ENCODE measurements around the gene RLF. TPM values are rescaled to one million over a fixed set of nuclear protein-coding genes. Genes with fewer than 3 reads are reported as not detected.

The RLF gene
- total RNA-seq, 1 donor from 2014 or later = 14.0 TPM

DNA sequence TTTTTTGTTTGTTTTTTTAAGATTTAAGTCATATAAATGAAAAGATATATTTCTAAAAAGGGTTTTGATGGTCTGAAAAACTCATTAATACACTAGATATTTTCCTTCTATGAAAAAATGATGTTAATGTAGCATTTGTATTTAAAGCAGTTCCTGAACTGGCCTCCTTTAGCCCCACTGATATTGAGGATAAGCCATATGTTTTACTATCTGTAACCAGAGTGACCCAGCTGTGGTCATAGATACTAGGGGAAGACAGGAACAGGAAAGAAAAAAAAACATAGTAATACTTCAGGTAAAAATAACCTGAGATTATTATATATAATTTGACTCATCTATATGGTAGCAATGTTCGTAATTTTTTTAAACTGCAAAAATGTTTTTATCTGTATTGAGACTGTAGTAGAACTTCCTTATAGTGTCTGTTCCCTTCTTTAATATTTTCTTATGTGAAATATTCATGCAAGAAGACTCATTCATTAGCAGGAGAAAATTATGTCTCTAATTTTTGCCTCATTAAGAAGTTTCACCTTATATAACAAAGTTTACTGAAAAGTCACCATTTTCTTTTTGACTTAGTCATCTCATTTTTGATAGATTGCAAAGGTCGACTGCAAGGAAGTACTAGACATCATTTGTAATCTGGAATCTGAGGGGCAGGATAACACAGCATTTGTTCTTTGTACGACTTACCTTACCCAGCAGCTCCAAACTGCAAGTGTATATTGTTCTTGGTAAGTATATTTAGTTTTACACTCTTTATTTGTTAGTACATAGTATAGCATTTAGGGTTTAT is 61.0 kb downstream of the RLF start:
- H3K27me3 Mint-ChIP-seq (ENCODE audit: unreplicated experiment) = no peaks in the 10 kb centered on the region
- H3K9me3 Mint-ChIP-seq (ENCODE audit: unreplicated experiment) = no peaks in the 10 kb centered on the region
- no peak for DNase-seq (ENCODE audit: extremely low spot score, unreplicated experiment)
- peaks cover 7% of the 10 kb centered on the region for H3K36me3 Mint-ChIP-seq (ENCODE audit: unreplicated experiment)
- peaks cover 2% of the 10 kb centered on the region for H3K4me1 Mint-ChIP-seq (ENCODE audit: unreplicated experiment)
- H3K4me3 Mint-ChIP-seq (ENCODE audit: unreplicated experiment) = no peak overlapping the region
- TF ChIP-seq, protein P1, sequence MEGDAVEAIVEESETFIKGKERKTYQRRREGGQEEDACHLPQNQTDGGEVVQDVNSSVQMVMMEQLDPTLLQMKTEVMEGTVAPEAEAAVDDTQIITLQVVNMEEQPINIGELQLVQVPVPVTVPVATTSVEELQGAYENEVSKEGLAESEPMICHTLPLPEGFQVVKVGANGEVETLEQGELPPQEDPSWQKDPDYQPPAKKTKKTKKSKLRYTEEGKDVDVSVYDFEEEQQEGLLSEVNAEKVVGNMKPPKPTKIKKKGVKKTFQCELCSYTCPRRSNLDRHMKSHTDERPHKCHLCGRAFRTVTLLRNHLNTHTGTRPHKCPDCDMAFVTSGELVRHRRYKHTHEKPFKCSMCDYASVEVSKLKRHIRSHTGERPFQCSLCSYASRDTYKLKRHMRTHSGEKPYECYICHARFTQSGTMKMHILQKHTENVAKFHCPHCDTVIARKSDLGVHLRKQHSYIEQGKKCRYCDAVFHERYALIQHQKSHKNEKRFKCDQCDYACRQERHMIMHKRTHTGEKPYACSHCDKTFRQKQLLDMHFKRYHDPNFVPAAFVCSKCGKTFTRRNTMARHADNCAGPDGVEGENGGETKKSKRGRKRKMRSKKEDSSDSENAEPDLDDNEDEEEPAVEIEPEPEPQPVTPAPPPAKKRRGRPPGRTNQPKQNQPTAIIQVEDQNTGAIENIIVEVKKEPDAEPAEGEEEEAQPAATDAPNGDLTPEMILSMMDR (IDR thresholded peaks at IDR 0.05) = no peak
- H3K27ac Mint-ChIP-seq (ENCODE audit: unreplicated experiment) = no peak overlapping the region

DNA sequence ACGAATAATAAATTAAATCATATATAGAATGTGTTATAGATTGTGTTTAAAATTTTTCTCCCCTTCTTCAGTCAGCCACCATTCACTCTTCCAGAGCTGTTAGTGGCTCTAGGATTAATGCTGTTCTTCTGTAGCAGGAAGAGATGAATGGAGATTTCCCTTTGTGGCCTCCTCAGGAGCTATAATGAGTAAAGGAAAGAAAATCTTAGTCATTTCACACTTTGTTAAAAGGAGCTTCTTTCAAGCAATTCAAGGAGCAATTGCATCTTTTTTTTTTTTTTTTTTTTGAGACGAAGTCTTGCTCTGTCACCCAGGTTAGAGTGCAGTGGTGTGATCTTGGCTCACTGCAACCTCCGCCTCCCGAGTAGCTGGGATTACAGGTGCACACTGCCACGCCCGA is 62.9 kb downstream of the RLF start:
- H3K4me3 Mint-ChIP-seq (ENCODE audit: unreplicated experiment) = no peak overlapping the region
- H3K36me3 Mint-ChIP-seq (ENCODE audit: unreplicated experiment) = peaks cover 7% of the 10 kb centered on the region
- no peak overlapping the region for H3K27ac Mint-ChIP-seq (ENCODE audit: unreplicated experiment)
- no peaks in the 10 kb centered on the region for H3K27me3 Mint-ChIP-seq (ENCODE audit: unreplicated experiment)
- H3K4me1 Mint-ChIP-seq (ENCODE audit: unreplicated experiment) = peaks cover 5% of the 10 kb centered on the region
- TF ChIP-seq, protein P1 (IDR thresholded peaks at IDR 0.05) = no peak
- H3K9me3 Mint-ChIP-seq (ENCODE audit: unreplicated experiment) = no peaks in the 10 kb centered on the region
- DNase-seq (ENCODE audit: extremely low spot score, unreplicated experiment) = no peak

DNA sequence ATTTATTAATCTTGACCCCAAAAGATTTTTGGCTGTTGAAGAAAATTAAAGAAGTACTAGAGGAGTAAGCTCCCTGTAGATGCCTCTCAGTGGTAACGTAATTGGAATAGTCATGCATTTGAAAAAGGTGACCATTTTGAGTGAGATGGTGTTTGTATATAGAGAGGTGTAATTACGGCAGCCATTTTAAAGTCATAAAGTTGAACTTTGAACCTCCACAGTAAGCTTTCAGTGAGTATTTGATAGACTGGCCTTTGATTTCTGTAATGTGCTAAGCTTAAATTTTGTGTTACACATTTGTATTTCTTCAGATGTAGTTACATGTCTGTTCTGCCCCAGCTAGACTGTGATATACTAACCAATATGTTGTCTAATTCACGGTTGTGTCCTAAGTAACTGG is 65.0 kb downstream of the RLF start:
- peaks cover 14% of the 10 kb centered on the region for H3K36me3 Mint-ChIP-seq (ENCODE audit: unreplicated experiment)
- no peaks in the 10 kb centered on the region for H3K27me3 Mint-ChIP-seq (ENCODE audit: unreplicated experiment)
- H3K27ac Mint-ChIP-seq (ENCODE audit: unreplicated experiment) = no peak overlapping the region
- H3K4me3 Mint-ChIP-seq (ENCODE audit: unreplicated experiment) = no peak overlapping the region
- no peak for DNase-seq (ENCODE audit: extremely low spot score, unreplicated experiment)
- H3K4me1 Mint-ChIP-seq (ENCODE audit: unreplicated experiment) = peaks cover 5% of the 10 kb centered on the region
- H3K9me3 Mint-ChIP-seq (ENCODE audit: unreplicated experiment) = no peaks in the 10 kb centered on the region
- TF ChIP-seq, protein P1 (IDR thresholded peaks at IDR 0.05) = no peak

DNA sequence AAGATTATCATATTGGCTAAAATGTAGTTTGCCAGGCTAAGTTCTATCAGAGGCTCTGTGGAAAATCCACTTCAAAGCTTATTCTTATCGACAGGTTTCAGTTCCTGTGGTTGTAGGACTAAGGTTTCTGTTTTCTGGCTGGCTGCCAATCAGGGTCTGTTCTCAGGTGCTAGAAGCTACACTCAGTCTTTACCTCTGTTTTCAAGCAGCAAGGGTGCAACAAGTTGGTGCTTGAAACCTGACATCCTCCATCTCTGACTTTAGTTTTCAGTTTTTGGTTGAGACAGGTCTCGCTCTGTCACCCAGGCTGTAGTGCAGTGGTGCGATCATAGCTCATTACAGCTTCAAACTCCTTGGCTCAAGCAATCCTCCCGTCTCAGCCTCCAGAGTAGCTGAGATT is 71.3 kb downstream of the RLF start:
- TF ChIP-seq, protein P1 (IDR thresholded peaks at IDR 0.05) = no peak
- no peak for DNase-seq (ENCODE audit: extremely low spot score, unreplicated experiment)
- no peak overlapping the region for H3K4me3 Mint-ChIP-seq (ENCODE audit: unreplicated experiment)
- H3K27me3 Mint-ChIP-seq (ENCODE audit: unreplicated experiment) = no peaks in the 10 kb centered on the region
- H3K27ac Mint-ChIP-seq (ENCODE audit: unreplicated experiment) = no peak overlapping the region
- peaks cover 44% of the 10 kb centered on the region for H3K36me3 Mint-ChIP-seq (ENCODE audit: unreplicated experiment)
- peaks cover 3% of the 10 kb centered on the region for H3K4me1 Mint-ChIP-seq (ENCODE audit: unreplicated experiment)
- no peaks in the 10 kb centered on the region for H3K9me3 Mint-ChIP-seq (ENCODE audit: unreplicated experiment)

DNA sequence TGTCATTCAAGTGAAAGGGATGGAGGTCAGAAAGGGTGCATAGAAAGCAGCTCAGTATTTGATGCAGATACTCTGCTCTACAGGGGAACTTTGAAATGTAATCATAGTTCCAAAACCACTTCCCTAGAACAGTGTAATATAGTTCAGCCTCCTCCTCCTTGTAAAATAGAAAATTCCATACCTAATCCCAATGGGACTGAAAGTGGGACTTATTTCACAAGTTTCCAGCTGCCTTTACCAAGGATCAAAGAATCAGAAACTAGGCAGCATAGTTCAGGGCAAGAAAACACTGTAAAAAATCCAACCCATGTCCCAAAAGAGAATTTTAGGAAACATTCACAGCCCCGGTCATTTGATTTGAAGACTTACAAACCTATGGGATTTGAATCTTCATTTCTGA is 78.4 kb downstream of the RLF start:
- H3K27me3 Mint-ChIP-seq (ENCODE audit: unreplicated experiment) = no peaks in the 10 kb centered on the region
- peaks cover 27% of the 10 kb centered on the region for H3K4me1 Mint-ChIP-seq (ENCODE audit: unreplicated experiment)
- no peak overlapping the region for H3K27ac Mint-ChIP-seq (ENCODE audit: unreplicated experiment)
- TF ChIP-seq, protein P1 (IDR thresholded peaks at IDR 0.05) = no peak
- no peak overlapping the region for H3K4me3 Mint-ChIP-seq (ENCODE audit: unreplicated experiment)
- H3K36me3 Mint-ChIP-seq (ENCODE audit: unreplicated experiment) = peaks cover 29% of the 10 kb centered on the region
- no peaks in the 10 kb centered on the region for H3K9me3 Mint-ChIP-seq (ENCODE audit: unreplicated experiment)
- no peak for DNase-seq (ENCODE audit: extremely low spot score, unreplicated experiment)

All from osteocyte (in vitro differentiated cells).